ENCODE data around the gene B3GALT5. TPM values are rescaled to one million over a fixed set of nuclear protein-coding genes. Genes with fewer than 3 reads are reported as not detected.
A peak's percentile ranks its signal among the peaks of the same experiment; 100 is the strongest.

Gene B3GALT5
- total RNA-seq, 1 donor from 2014 or later: 7.3 TPM

GRCh38 chr21:39712976-39713375 is 100.2 kb downstream of the B3GALT5 start:
- peaks cover 3% of the 10 kb centered on the region for H3K27me3 Mint-ChIP-seq (ENCODE audit: unreplicated experiment)

GRCh38 chr21:39713905-39714304 is 101.2 kb downstream of the B3GALT5 start:
- Mint-ChIP-seq H3K4me1 (ENCODE audit: unreplicated experiment) (peaks cover 6% of the 10 kb centered on the region), H3K27ac (ENCODE audit: unreplicated experiment) (no peak overlapping the region), H3K36me3 (ENCODE audit: low read depth, unreplicated experiment) (no peaks in the 10 kb centered on the region), H3K4me3 (ENCODE audit: unreplicated experiment) (no peak overlapping the region), H3K27me3 (ENCODE audit: unreplicated experiment) (peaks cover 3% of the 10 kb centered on the region), H3K9me3 (ENCODE audit: unreplicated experiment) (no peaks in the 10 kb centered on the region)
- TF ChIP-seq CTCF (IDR thresholded peaks at IDR 0.05; ENCODE audit: unreplicated experiment): no peak
- no peak for DNase-seq (ENCODE audit: low spot score)

More at GRCh38 chr21:39712976-39713375, 100.2 kb downstream of the B3GALT5 start:
- no peaks in the 10 kb centered on the region for H3K9me3 Mint-ChIP-seq (ENCODE audit: unreplicated experiment)
- DNase-seq (ENCODE audit: low spot score): no peak
- H3K4me1 Mint-ChIP-seq (ENCODE audit: unreplicated experiment): peaks cover 6% of the 10 kb centered on the region
- no peak overlapping the region for H3K4me3 Mint-ChIP-seq (ENCODE audit: unreplicated experiment)
- TF ChIP-seq CTCF (IDR thresholded peaks at IDR 0.05; ENCODE audit: unreplicated experiment): no peak
- no peaks in the 10 kb centered on the region for H3K36me3 Mint-ChIP-seq (ENCODE audit: low read depth, unreplicated experiment)
- H3K27ac Mint-ChIP-seq (ENCODE audit: unreplicated experiment): no peak overlapping the region

GRCh38 chr21:39714331-39714730 is 101.6 kb downstream of the B3GALT5 start:
- H3K27me3 Mint-ChIP-seq (ENCODE audit: unreplicated experiment): peaks cover 3% of the 10 kb centered on the region
- no peak overlapping the region for H3K27ac Mint-ChIP-seq (ENCODE audit: unreplicated experiment)
- no peak overlapping the region for H3K4me3 Mint-ChIP-seq (ENCODE audit: unreplicated experiment)
- H3K36me3 Mint-ChIP-seq (ENCODE audit: low read depth, unreplicated experiment): no peaks in the 10 kb centered on the region
- no peaks in the 10 kb centered on the region for H3K9me3 Mint-ChIP-seq (ENCODE audit: unreplicated experiment)
- no peak for DNase-seq (ENCODE audit: low spot score)
- peaks cover 6% of the 10 kb centered on the region for H3K4me1 Mint-ChIP-seq (ENCODE audit: unreplicated experiment)
- TF ChIP-seq CTCF (IDR thresholded peaks at IDR 0.05; ENCODE audit: unreplicated experiment): no peak

GRCh38 chr21:39715804-39716397 is 103.2 kb downstream of the B3GALT5 start:
- Mint-ChIP-seq H3K36me3 (ENCODE audit: low read depth, unreplicated experiment) (no peaks in the 10 kb centered on the region), H3K4me3 (ENCODE audit: unreplicated experiment) (no peak overlapping the region), H3K27ac (ENCODE audit: unreplicated experiment) (no peak overlapping the region), H3K9me3 (ENCODE audit: unreplicated experiment) (no peaks in the 10 kb centered on the region), H3K27me3 (ENCODE audit: unreplicated experiment) (peaks cover 3% of the 10 kb centered on the region), H3K4me1 (ENCODE audit: unreplicated experiment) (peaks cover 6% of the 10 kb centered on the region)
- peak; percentile 87 for TF ChIP-seq CTCF (IDR thresholded peaks at IDR 0.05; ENCODE audit: unreplicated experiment)
- peak; percentile 56 for DNase-seq (ENCODE audit: low spot score)

- H3K4me1 Mint-ChIP-seq (ENCODE audit: unreplicated experiment): no peaks in the 10 kb centered on the region
- DNase-seq (ENCODE audit: low spot score): no peak
These were observed 107.5 kb downstream of the B3GALT5 start for GRCh38 chr21:39720126-39720778.

More at GRCh38 chr21:39720126-39720778, 107.5 kb downstream of the B3GALT5 start:
- H3K27me3 Mint-ChIP-seq (ENCODE audit: unreplicated experiment): peaks cover 3% of the 10 kb centered on the region
- H3K36me3 Mint-ChIP-seq (ENCODE audit: low read depth, unreplicated experiment): peaks cover 4% of the 10 kb centered on the region
- TF ChIP-seq CTCF (IDR thresholded peaks at IDR 0.05; ENCODE audit: unreplicated experiment): peak; percentile 25
- H3K27ac Mint-ChIP-seq (ENCODE audit: unreplicated experiment): no peak overlapping the region
- H3K9me3 Mint-ChIP-seq (ENCODE audit: unreplicated experiment): peaks cover 4% of the 10 kb centered on the region
- no peak overlapping the region for H3K4me3 Mint-ChIP-seq (ENCODE audit: unreplicated experiment)

Data from endothelial cell (in vitro differentiated cells).